Small intestine (tissue), 7 donors: ENCODE measurements around the gene ETV7. TPM values are rescaled to one million over a fixed set of nuclear protein-coding genes. Genes with fewer than 3 reads are reported as not detected.

ENCODE experiments used
- DNase-seq, 2 donors: peaks; one replicate each; pipeline versions ENCODE4 v3.0.0 to v3.0.0-alpha.2; 2013
- FAIRE-seq: peaks from 2 replicates; lab custom pipeline; 2012; peaks lifted over from hg19 to GRCh38; lab: Jason Lieb, UNC
- H3K27ac ChIP-seq, 3 donors: one replicate each; pipeline ENCODE4 v1.5.1; 2013; ENCODE audit warnings: low read length in 2 of 3, mild to moderate bottlenecking in 2 of 3, control low read depth in 1 of 3, inconsistent platforms in 1 of 3, low read depth in 1 of 3, moderate library complexity in 1 of 3
- H3K27me3 ChIP-seq, 3 donors: one replicate each; pipeline ENCODE4 v1.6.1; 2013; ENCODE audit warnings: low read length in 3 of 3, inconsistent platforms in 1 of 3; ENCODE audit not compliant: control insufficient read depth in 3 of 3, insufficient read depth in 3 of 3
- H3K36me3 ChIP-seq, 3 donors: one replicate each; pipeline ENCODE4 v1.6.1; 2013; ENCODE audit warnings: low read length in 3 of 3, inconsistent platforms in 1 of 3, low read depth in 1 of 3, mild to moderate bottlenecking in 1 of 3, moderate library complexity in 1 of 3; ENCODE audit not compliant: control insufficient read depth in 3 of 3, insufficient read depth in 2 of 3
- H3K4me1 ChIP-seq, 3 donors: one replicate each; pipeline ENCODE4 v1.6.1; 2013; ENCODE audit warnings: low read length in 2 of 3, inconsistent platforms in 1 of 3, low read depth in 1 of 3, mild to moderate bottlenecking in 1 of 3, moderate library complexity in 1 of 3; ENCODE audit not compliant: control insufficient read depth in 3 of 3, insufficient read depth in 2 of 3
- H3K4me3 ChIP-seq, 3 donors: one replicate each; pipeline ENCODE4 v1.5.1; 2013; ENCODE audit warnings: low read length in 3 of 3, control low read depth in 1 of 3, inconsistent platforms in 1 of 3, low read depth in 1 of 3, mild to moderate bottlenecking in 1 of 3, moderate library complexity in 1 of 3
- H3K9me3 ChIP-seq, 2 donors: one replicate each; pipeline ENCODE4 v1.6.1; 2013; ENCODE audit warnings: low read depth in 1 of 2, low read length in 1 of 2; ENCODE audit not compliant: control insufficient read depth in 2 of 2, insufficient read depth in 1 of 2
- WGBS, 3 donors: extraction: QIAGEN DNeasy Blood & Tissue Kit; methylation state at CpG; one replicate each; pipeline ENCODE4 v1.1.7; 2013; 5-methylcytosine and 5-hydroxymethylcytosine counted together
- polyA plus RNA-seq, 4 donors: library from polyadenylated mRNA; stranded (reverse) in 3 of 4; unstranded in 1 of 4; fragments of 200-250 nt in 3 of 4; fragments of 120-200 nt in 1 of 4; gene quantifications; one replicate each; pipeline versions ENCODE4 v1.2.1 to v1.2.3, GENCODE V29; 2013
- donor health status: healthy with polysubstance abuse.
- donor health status: control.
- donor health status: control.
- donor health status: Bipolar disorder and iron deficiency.
- donor health status: healthy.

Gene ETV7
- polyA plus RNA-seq, 4 donors: 7.4 to 26.2 (median 16.0) TPM

DNA sequence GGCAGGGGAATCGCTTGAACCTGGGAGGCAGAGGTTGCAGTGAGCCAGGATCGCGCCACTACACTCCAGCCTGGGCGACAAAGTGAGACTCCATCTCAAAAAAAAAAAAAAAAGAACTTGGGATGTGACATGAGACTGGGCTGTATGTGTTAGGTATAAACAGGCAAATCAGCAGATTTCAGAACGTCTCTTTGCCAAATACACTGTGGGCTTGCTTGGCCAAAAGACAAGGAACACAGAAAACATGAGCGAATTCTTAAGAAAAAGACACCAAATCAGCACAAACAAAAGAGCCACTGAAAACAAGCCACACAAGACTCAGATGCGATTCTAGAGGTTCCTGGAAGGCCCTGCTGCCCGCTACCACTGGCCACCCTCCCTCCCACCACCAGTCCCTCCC, 12.5 kb downstream of the ETV7 start:
- DNase-seq: no peak
- Histone ChIP-seq H3K27ac (no peak overlapping the region), H3K9me3 (no peaks in the 10 kb centered on the region), H3K36me3 (peaks cover 0 to 45% (median 5%) of the 10 kb centered on the region in 3 donors), H3K27me3 (no peaks in the 10 kb centered on the region), H3K4me3 (no peak overlapping the region), H3K4me1 (no peaks in the 10 kb centered on the region)
- FAIRE-seq: no peak
- 88 to 98% (median 90%) methylated on average over 8 of the region's 8 CpGs for WGBS, 3 donors

DNA sequence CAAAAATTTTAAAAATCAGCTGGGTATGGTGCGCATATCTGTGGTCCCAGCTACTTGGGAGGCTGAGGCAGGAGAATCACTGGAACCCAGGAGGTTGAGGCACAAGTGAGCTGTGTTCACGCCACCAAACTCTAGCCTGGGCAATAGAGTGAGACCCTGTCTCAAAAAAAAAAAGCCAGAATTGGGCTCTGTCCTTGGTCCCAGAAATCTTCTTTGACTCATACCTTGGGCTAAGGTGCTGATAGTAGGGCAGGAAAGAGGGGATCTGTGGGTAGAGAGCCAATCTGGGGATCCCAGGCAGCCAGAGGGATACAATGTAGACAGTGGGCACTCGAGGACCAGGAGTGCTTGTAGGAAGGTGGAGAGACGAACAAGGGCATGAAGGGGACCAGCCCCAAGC, 13.3 kb downstream of the ETV7 start:
- Histone ChIP-seq H3K36me3 (peaks cover 0 to 50% (median 7%) of the 10 kb centered on the region in 3 donors), H3K27ac (no peak overlapping the region), H3K9me3 (no peaks in the 10 kb centered on the region), H3K4me1 (no peaks in the 10 kb centered on the region), H3K27me3 (no peaks in the 10 kb centered on the region), H3K4me3 (no peak overlapping the region)
- FAIRE-seq: no peak
- DNase-seq: no peak
- 73 to 93% (median 83%) methylated on average over 4 of the region's 4 CpGs for WGBS, 3 donors

DNA sequence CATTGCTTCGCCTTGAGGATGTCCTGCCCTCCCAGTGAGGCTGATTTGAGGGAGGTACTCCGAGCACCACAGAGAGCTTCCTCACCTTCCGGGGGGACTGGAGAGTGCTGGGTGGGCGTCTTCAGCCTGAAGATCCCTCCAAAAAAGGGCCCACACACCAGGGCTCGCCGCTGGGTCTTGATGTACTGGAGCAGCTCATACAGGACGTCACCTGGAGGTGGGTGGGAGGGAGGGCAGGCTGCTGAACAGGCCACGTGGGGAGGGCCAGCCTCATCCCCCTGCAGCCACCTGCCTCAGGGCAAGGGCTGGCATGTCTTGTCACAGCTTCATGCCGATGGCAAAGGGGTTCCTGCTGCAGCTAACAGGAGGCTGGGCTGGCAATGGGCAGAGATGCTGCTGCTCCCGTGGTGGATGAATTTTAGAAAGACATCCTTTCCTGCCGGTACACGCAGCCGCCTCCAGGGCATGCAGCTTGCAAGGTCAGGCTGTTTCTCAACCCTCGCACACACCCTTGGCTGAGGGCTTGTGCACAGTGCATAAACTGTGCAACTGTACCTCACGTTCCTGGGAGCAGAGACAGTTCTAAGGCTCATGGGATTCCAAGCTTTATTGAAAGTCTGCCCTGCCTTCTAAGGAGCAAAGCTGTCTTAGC, 14.0 kb downstream of the ETV7 start:
- Histone ChIP-seq H3K9me3 (no peaks in the 10 kb centered on the region), H3K4me1 (no peaks in the 10 kb centered on the region), H3K36me3 (peaks cover 0 to 53% (median 7%) of the 10 kb centered on the region in 3 donors), H3K27me3 (no peaks in the 10 kb centered on the region), H3K4me3 (no peak overlapping the region), H3K27ac (no peak overlapping the region)
- DNase-seq (no peak), FAIRE-seq (no peak)
- WGBS, 3 donors: 72 to 78% (median 77%) methylated on average over 15 of the region's 15 CpGs

DNA sequence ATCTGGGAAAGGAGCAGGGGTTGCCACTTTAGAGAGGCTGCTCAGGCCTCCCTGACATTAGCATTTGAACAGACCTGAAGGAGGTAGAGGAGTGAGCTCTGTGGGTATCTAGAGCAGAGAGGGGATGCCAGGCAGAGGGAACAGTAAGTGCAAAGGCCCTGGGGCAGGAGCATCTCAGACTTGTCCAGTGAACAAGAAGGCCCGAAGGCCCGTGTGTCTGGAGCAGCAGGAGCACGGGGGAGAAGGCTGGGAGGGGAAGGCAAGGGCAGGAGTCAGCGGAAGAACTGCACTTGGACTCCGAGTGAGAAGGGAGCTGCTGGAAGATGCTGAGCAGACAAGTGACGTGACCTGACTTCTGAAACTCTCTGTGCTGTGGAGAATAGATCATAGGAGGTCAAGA, 15.4 kb downstream of the ETV7 start:
- Histone ChIP-seq H3K27ac (no peak overlapping the region), H3K9me3 (no peaks in the 10 kb centered on the region), H3K4me3 (no peak overlapping the region), H3K36me3 (peaks cover 0 to 59% (median 7%) of the 10 kb centered on the region in 3 donors), H3K4me1 (no peaks in the 10 kb centered on the region), H3K27me3 (no peaks in the 10 kb centered on the region)
- FAIRE-seq (no peak), DNase-seq (no peak)
- 91 to 93% (median 93%) methylated on average over 6 of the region's 6 CpGs for whole genome bisulfite sequencing, 3 donors

DNA sequence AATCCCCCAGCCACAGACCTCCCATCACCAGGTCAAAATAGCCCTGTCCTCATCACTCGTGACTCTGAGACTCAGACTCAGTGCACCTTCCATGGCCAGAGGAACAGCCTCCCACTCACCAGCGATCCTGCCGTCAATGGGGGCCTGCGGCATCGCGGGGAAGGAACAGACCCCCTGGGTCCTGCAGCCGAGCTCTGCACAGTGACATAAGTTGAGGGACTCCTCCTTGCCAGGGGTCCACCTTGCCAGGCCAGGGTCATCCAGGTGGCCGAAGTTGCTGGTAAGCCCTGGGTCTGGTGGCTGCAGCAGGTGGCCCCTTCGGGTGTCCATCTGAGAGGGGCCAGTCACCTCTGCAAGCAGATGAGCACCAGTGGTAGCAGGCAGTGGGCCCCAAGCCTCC, 16.3 kb downstream of the ETV7 start:
- WGBS, 3 donors: 94 to 96% (median 94%) methylated on average over 9 of the region's 9 CpGs
- no peak for FAIRE-seq
- DNase-seq: no peak
- H3K4me3 ChIP-seq: no peak overlapping the region
- H3K36me3 ChIP-seq: peaks cover 0 to 59% (median 7%) of the 10 kb centered on the region in 3 donors
- peaks cover 0 to 3% (median 0%) of the 10 kb centered on the region in 3 donors for H3K4me1 ChIP-seq
- H3K27ac ChIP-seq: no peak overlapping the region
- no peaks in the 10 kb centered on the region for H3K9me3 ChIP-seq
- no peaks in the 10 kb centered on the region for H3K27me3 ChIP-seq

DNA sequence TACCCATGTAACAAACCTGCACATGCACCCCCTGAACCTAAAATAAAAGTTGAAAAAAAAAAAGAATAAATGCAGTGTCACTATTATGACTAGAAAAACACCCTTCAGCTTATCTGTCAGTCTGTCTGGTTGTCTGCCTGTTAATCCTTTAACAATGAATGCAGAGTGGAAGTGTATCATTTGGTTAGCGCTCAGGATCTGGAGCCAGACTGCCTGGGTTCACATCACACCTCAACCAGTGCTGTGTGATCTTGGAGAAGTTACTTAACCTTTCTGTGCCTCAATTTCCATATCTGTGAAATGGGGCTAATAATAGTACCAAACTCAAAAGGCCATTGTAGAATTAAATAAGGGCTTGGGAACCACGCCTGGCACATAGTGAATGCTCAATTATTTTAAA, 16.8 kb downstream of the ETV7 start:
- 90 to 97% (median 93%) methylated on average over 2 of the region's 2 CpGs for WGBS, 3 donors
- H3K4me1 ChIP-seq: peaks cover 0 to 8% (median 0%) of the 10 kb centered on the region in 3 donors
- FAIRE-seq: no peak
- no peak overlapping the region for H3K4me3 ChIP-seq
- H3K9me3 ChIP-seq: no peaks in the 10 kb centered on the region
- no peak overlapping the region for H3K27ac ChIP-seq
- H3K36me3 ChIP-seq: peaks cover 0 to 58% (median 7%) of the 10 kb centered on the region in 3 donors
- no peaks in the 10 kb centered on the region for H3K27me3 ChIP-seq
- no peak for DNase-seq

DNA sequence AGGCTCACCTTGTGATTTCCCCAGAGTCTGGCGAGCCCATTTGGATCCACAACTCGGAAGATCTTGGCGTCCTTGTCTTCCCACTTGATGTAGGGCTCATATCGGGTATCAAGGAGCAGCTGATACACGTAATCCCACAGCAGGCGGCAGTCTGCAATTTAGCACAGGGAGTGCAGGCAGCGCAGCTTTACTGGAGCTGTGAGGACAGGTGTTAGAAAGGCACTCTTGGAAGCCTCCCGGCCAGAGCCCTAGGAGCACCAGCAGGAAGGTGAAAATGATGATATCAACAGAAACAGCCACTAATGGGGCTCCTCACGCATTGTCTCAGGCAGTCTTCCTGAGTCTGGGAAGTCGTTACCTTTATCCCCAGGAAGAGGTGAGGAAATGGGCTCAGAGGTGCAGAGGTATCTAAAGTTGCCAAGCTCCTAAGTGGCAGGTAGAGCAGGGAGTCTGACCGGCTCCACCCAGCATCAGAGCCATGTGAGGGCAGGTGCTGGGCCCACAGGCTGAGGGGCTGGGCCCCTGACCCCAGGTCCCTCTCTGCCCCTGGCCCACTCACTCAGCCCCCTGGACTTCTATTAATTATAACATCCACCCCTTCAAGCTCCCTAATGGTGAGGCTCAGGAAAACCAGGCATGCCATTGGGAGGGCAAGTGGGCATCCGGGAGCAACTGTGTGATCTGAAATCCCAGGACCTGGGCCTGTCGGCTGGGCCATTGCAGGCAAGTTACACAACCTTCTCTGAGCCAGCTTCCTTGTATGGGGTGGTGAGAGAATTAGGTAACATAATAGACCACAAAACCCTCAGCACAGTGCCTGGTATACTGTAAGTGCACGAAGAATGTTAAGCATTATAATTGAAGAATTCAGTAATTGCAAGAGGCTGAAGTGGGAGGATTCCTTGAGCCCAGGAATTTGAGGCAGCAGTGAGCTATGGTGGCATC, 18.3 kb downstream of the ETV7 start:
- DNase-seq (no peak), FAIRE-seq (no peak)
- Histone ChIP-seq H3K4me1 (peaks cover 0 to 21% (median 0%) of the 10 kb centered on the region in 3 donors), H3K27ac (no peak overlapping the region), H3K36me3 (peaks cover 0 to 55% (median 7%) of the 10 kb centered on the region in 3 donors), H3K9me3 (no peaks in the 10 kb centered on the region), H3K27me3 (no peaks in the 10 kb centered on the region), H3K4me3 (no peak overlapping the region)
- 87 to 92% (median 89%) methylated on average over 14 of the region's 14 CpGs for WGBS, 3 donors

DNA sequence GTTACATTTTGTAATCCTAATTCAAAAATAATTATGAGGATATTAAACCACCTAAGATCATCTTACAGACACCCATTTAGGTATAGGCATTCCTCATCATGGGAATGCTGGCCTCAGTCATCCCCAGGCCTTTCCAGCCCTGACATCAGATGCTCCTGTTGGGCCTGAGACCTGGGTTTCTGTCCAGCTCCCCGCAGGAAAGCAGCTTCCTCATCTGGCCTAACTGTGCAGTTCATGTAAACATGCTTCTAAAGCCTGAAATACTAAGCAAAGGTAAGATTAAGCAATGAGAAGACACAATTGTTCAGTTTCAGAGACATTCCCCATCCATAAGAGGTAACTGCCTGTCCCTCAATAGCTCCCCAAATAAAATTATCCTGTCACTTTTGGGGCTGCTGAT, 19.0 kb downstream of the ETV7 start:
- Histone ChIP-seq H3K4me1 (peaks cover 0 to 21% (median 0%) of the 10 kb centered on the region in 3 donors), H3K27ac (no peak overlapping the region), H3K9me3 (no peaks in the 10 kb centered on the region), H3K4me3 (no peak overlapping the region), H3K27me3 (no peaks in the 10 kb centered on the region), H3K36me3 (peaks cover 0 to 53% (median 7%) of the 10 kb centered on the region in 3 donors)
- 83 to 96% (median 88%) methylated on average over 1 of the region's 1 CpG for WGBS, 3 donors
- DNase-seq (no peak), FAIRE-seq (no peak)
